ENCODE data around the gene SPATS2L.

SPATS2L gene

DNA sequence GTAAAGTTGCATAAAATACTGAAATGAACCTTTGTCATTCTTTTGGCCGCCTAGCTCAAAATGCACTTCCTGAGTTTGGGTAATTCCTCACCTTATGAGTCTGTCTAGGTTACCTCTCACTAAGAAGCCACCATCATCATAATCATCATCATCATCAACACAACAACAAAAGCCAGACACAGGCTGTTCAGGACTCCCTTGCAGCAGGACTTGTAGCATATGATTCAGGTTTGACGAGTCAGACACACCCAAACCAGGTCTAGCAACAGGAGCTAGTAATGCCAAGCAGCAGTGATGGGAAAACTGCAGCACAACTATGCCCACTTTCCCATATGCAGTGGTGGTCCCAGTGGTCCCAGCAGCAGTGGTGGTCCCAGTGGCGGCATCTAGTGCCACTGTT, 216.7 kb downstream of the SPATS2L start:
- no peak for DNase-seq

DNA sequence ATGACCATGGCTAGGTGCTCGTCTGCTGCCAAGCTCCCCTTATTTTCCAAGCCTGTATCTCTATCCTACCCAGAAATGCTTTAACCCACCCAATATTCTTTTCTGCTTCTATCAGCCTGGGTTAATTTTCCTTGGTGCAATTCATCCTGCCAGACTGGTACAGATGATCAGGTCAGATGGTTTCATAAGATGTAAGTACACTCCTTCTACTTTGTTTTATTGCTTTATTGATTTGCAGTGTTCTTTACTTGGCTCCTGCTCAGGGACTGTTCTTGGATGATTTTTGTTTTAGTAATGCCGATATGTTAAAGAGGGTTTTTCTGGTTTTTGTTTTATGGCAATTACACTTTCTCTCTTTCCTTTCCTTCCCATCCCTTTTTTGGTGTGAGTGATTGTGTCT, 217.1 kb downstream of the SPATS2L start:
- no peak for DNase-seq

DNA sequence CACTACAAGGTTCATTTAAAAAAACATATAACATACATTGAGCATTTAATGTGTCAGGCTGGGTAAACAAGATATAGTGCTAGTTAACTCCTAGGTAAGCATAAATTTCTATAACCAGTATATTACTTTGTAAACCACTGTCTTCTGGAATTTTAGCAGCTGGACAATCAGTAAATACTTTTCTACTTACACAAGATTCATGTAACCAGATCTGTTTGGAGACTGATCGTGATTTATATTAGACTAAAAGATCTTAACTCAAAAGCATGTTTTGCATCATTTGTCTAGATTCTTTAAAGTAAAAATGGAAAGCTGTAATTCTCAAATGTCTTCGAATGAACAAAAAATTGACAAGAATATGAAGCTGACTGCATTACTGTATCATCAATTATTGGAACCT, 218.6 kb downstream of the SPATS2L start:
- DNase-seq, result no peak

DNA sequence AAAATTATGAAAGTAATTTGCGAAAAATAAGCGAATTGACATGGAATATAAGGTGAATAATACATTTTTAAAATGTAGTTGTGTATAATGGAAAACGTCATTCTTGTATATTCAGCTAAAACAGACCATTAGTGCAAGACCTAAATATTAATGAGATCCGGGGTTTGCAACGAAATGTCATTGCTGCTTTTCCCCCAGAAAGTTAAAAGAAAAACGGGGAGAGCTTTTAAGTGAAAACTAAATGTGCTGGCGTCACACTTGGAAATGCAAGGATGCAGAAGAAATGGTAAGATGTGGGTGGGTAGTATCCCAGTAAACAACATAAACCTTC, 219.0 kb downstream of the SPATS2L start:
- no peak for DNase-seq

DNA sequence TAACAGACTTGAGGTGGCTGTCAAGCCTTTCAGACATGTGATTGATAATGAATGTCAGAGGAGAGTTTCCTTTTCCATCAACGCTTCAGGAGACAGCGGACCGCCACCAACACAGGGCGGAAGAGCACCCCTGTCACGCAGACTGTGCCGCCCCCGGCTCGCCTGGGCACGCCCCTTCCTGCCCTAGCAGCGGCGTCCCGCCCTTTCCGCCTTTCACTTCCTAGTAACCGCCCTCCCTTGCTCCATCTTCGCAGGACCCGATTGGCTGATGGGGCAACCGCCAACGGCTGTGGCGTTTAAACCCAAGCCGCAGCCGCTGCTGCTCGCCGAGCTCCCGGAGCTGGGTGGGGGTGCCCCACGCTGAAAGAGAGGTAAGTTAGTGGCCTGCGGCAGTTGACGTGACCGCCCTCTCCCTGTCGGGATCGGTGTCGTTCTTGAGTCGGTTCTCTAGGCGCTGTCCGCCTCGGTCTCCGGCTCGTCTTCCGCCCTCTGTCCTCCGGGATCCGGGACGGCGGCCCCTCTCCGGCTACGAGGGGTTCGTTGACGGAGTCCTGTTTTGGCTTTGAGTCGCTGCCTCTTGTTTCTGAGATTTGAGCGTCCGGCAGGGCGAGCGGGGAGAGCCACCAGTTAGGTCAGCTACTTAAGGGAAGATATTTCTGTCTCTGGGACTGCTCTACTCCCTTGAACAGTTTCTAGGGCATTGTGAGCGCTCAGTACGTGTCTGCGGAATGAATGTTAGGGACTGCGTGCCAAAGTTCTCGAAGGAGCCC, 219.6 kb downstream of the SPATS2L start, which contains the start of gene SGO2:
Gene SGO2, plus strand, starts transcription at position 326 of the 770 bp plus-strand sequence. CDS start 6,769 bp downstream, outside the sequence.
- peak; percentile 96 for DNase-seq

DNA sequence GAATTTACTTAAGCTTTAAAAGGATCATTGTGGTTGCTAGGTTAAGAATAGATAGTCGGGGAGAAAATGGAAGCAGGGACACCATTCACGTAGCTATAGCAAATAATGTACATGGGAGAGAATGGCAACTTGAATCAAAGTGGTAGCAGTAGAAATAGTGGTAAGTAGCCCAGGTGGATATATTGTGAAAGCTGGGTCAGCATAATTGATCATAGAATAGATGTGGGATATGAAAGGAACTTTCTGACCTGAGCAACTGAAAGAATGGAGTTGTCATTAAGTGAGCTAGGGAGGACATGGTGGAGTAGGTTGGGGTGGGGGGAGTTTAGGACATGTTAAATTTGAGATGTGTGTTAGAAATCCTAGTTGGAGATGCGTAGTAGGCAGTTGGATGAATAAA, 221.7 kb downstream of the SPATS2L start:
- DNase-seq, result no peak
